H1 (cell line): ENCODE results near the gene HLA-DQA1. TPM values are rescaled to one million over a fixed set of nuclear protein-coding genes. Genes with fewer than 3 reads are reported as not detected.

Experiments used
- CTCF ChIA-PET: fragments of 300-600 bp; sonication (Branson Sonifier 250); formaldehyde crosslinking; loops from one replicate; lab custom pipeline; 2021; ENCODE audit not compliant: partially characterized antibody; lab: Charles Lee
- POLR2A ChIA-PET: fragments of 300-600 bp; sonication (Branson Sonifier 250); formaldehyde crosslinking; loops from one replicate; lab custom pipeline; 2021; ENCODE audit warnings: inconsistent platforms; ENCODE audit not compliant: partially characterized antibody; lab: Charles Lee
- DNase-seq, 2 experiments: peaks; one replicate each; pipeline versions ENCODE4 v3.0.0 to v3.0.0-alpha.2; 2010 to 2022; ENCODE audit warnings: low spot score in 2 of 2, low read depth in 1 of 2, mixed read lengths in 1 of 2
- FAIRE-seq: peaks from 2 replicates; lab custom pipeline; 2011; peaks lifted over from hg19 to GRCh38; lab: Jason Lieb, UNC
- H2AFZ ChIP-seq: 2 replicates; pipeline ENCODE4 v1.8.1; 2012; ENCODE audit warnings: low read length, inconsistent platforms
- H2AK5ac ChIP-seq: 2 replicates; pipeline ENCODE4 v1.6.1; 2013; ENCODE audit warnings: low read depth, low read length
- H2BK120ac ChIP-seq: replicated peaks from 2 replicates; pipeline ENCODE3; 2013; ENCODE audit warnings: low read depth, low read length, inconsistent platforms
- H2BK12ac ChIP-seq: 2 replicates; pipeline ENCODE4 v1.6.1; 2013; ENCODE audit warnings: low read depth, low read length
- H2BK15ac ChIP-seq: 2 replicates; pipeline ENCODE4 v1.6.1; 2013; ENCODE audit warnings: low read length
- H2BK20ac ChIP-seq: 2 replicates; pipeline ENCODE4 v1.6.1; 2013; ENCODE audit warnings: low read length
- H2BK5ac ChIP-seq: 2 replicates; pipeline ENCODE4 v1.6.1; 2013; ENCODE audit warnings: low read depth, low read length
- H3K14ac ChIP-seq: 2 replicates; pipeline ENCODE4 v1.6.1; 2013; ENCODE audit warnings: inconsistent platforms; ENCODE audit not compliant: insufficient read length
- H3K18ac ChIP-seq: 2 replicates; pipeline ENCODE4 v1.6.1; 2013; ENCODE audit warnings: low read length; ENCODE audit errors: extremely low read depth
- H3K23ac ChIP-seq: 2 replicates; pipeline ENCODE4 v1.6.1; 2013; ENCODE audit warnings: inconsistent platforms; ENCODE audit not compliant: insufficient read length
- H3K23me2 ChIP-seq: 2 replicates; pipeline ENCODE4 v1.6.1; 2013; ENCODE audit warnings: low read depth, low read length
- H3K27ac ChIP-seq: 2 replicates; pipeline ENCODE4 v1.6.1; 2011; ENCODE audit warnings: low read depth, low read length, inconsistent platforms
- H3K27me3 ChIP-seq, 4 experiments: replicated peaks in 1 of 4; 1 replicate in 1 of 4; 2 replicates in 3 of 4; pipeline versions ENCODE4 v1.6.1 to v1.8.1; 2011 to 2013; ENCODE audit warnings: low read length in 3 of 4, mild to moderate bottlenecking in 3 of 4, inconsistent platforms in 2 of 4, mixed read lengths in 2 of 4, moderate library complexity in 1 of 4; ENCODE audit not compliant: control insufficient read depth in 3 of 4, insufficient read depth in 3 of 4; ENCODE audit errors: extremely low read depth in 1 of 4
- H3K36me3 ChIP-seq, 4 experiments: 2 replicates each; pipeline versions ENCODE4 v1.6.1 to v1.8.1; 2011 to 2013; ENCODE audit warnings: mild to moderate bottlenecking in 4 of 4, low read length in 3 of 4, moderate library complexity in 2 of 4, control low read depth in 1 of 4, inconsistent platforms in 1 of 4; ENCODE audit not compliant: insufficient read depth in 4 of 4, control insufficient read depth in 2 of 4
- H3K4ac ChIP-seq: replicated peaks from 2 replicates; pipeline ENCODE3; 2013; ENCODE audit warnings: low read length, low read depth, mixed read lengths, inconsistent platforms; ENCODE audit not compliant: insufficient read length
- H3K4me1 ChIP-seq, 4 experiments: replicated peaks in 1 of 4; 1 replicate in 1 of 4; 2 replicates in 3 of 4; pipeline versions ENCODE4 v1.6.1 to v1.8.1; 2011 to 2013; ENCODE audit warnings: low read length in 3 of 4, inconsistent platforms in 2 of 4, mixed read lengths in 1 of 4; ENCODE audit not compliant: insufficient read depth in 4 of 4, control insufficient read depth in 3 of 4
- H3K4me2 ChIP-seq, 2 experiments: 2 replicates each; pipeline versions ENCODE4 v1.6.1 to v1.8.1; 2011 to 2013; ENCODE audit warnings: low read depth in 2 of 2, low read length in 2 of 2, control low read depth in 1 of 2, inconsistent platforms in 1 of 2, mild to moderate bottlenecking in 1 of 2; ENCODE audit not compliant: insufficient read depth in 1 of 2
- H3K4me3 ChIP-seq, 4 experiments: fragments of 200-600, 300-600 bp in 1 of 4; sonication (generic), shearing (Covaris generic), sonication (Bioruptor Twin) in 1 of 4; 2 replicates each; pipeline versions ENCODE4 v1.5.1 to v1.8.1; 2011 to 2016; ENCODE audit warnings: low read length in 4 of 4, low read depth in 3 of 4, control low read depth in 2 of 4, inconsistent platforms in 2 of 4, mild to moderate bottlenecking in 2 of 4, mixed read lengths in 1 of 4, moderate library complexity in 1 of 4; ENCODE audit not compliant: insufficient read depth in 2 of 4; ENCODE audit errors: extremely low read depth in 1 of 4
- H3K56ac ChIP-seq: replicated peaks from 2 replicates; pipeline ENCODE3; 2013; ENCODE audit warnings: low read depth, mild to moderate bottlenecking, mixed read lengths, low read length, inconsistent platforms; ENCODE audit not compliant: insufficient read length
- H3K79me1 ChIP-seq: 2 replicates; pipeline ENCODE4 v1.6.1; 2013; ENCODE audit warnings: low read depth, low read length, control low read depth
- H3K79me2 ChIP-seq, 2 experiments: 2 replicates each; pipeline versions ENCODE4 v1.6.1 to v1.8.1; 2012 to 2013; ENCODE audit warnings: low read length in 2 of 2, mild to moderate bottlenecking in 2 of 2, inconsistent platforms in 1 of 2; ENCODE audit not compliant: insufficient read depth in 2 of 2, control insufficient read depth in 1 of 2
- H3K9ac ChIP-seq, 4 experiments: replicated peaks in 1 of 4; 1 replicate in 1 of 4; 2 replicates in 3 of 4; pipeline versions ENCODE4 v1.6.1 to v1.8.1; 2011 to 2013; ENCODE audit warnings: low read depth in 3 of 4, low read length in 3 of 4, control low read depth in 2 of 4, mild to moderate bottlenecking in 2 of 4, moderate library complexity in 2 of 4, inconsistent platforms in 1 of 4; ENCODE audit errors: extremely low read depth in 1 of 4
- H3K9me3 ChIP-seq, 2 experiments: 2 replicates each; pipeline versions ENCODE4 v1.6.1 to v1.8.1; 2012 to 2013; ENCODE audit warnings: mild to moderate bottlenecking in 2 of 2, moderate library complexity in 2 of 2, control low read depth in 1 of 2, inconsistent platforms in 1 of 2, low read depth in 1 of 2, low read length in 1 of 2, mixed read lengths in 1 of 2; ENCODE audit not compliant: insufficient read depth in 2 of 2
- H4K20me1 ChIP-seq, 2 experiments: replicated peaks in 1 of 2; 2 replicates each; pipeline versions ENCODE3 to v1.8.1; 2011 to 2013; ENCODE audit warnings: inconsistent platforms in 2 of 2, low read length in 2 of 2, mild to moderate bottlenecking in 1 of 2; ENCODE audit not compliant: insufficient read depth in 2 of 2, control insufficient read depth in 1 of 2
- H4K5ac ChIP-seq: 2 replicates; pipeline ENCODE4 v1.6.1; 2013; ENCODE audit warnings: low read length, low read depth, mixed read lengths, inconsistent platforms; ENCODE audit not compliant: insufficient read length
- H4K8ac ChIP-seq: 2 replicates; pipeline ENCODE4 v1.8.0; 2013; ENCODE audit warnings: mild to moderate bottlenecking, moderate library complexity, low read length, inconsistent platforms; ENCODE audit not compliant: insufficient read depth; ENCODE audit errors: extremely low read depth
- H4K91ac ChIP-seq: replicated peaks from 2 replicates; pipeline ENCODE3; 2013; ENCODE audit warnings: low read length, mixed read lengths, inconsistent platforms; ENCODE audit not compliant: insufficient read length
- NRF1 ChIP-seq: IDR thresholded peaks from 2 replicates; pipeline ENCODE4 v1.6.1; 2011; ENCODE audit warnings: mild to moderate bottlenecking, low read depth, low read length, improper control_type of control experiment
- RFX5 ChIP-seq: IDR thresholded peaks from 2 replicates; pipeline ENCODE4 v1.6.1; 2011; ENCODE audit warnings: low read depth, low read length, improper control_type of control experiment, borderline replicate concordance
- WGBS, 2 experiments: shearing (Covaris generic) in 1 of 2; methylation state at CpG; one replicate each; pipeline versions ENCODE4 v1.1.6 to v1.1.7; 2013 to 2015; ENCODE audit warnings: low lambda C conversion rate in 2 of 2, mixed read lengths in 2 of 2, inconsistent platforms in 1 of 2, low coverage in 1 of 2, missing lambda C conversion rate in 1 of 2; ENCODE audit not compliant: insufficient replicate concordance in 2 of 2, insufficient coverage in 1 of 2, insufficient read length in 1 of 2; ENCODE audit errors: extremely low coverage in 1 of 2, missing lambda C conversion rate in 1 of 2; 5-methylcytosine and 5-hydroxymethylcytosine counted together
- long read RNA-seq, 2 experiments: library from RNA in 1 of 2; library from capped mRNA in 1 of 2; stranded (forward); transcript quantifications; one replicate each; pipeline ENCODE4 v2.0.0, GENCODE V29; 2021; ENCODE audit warnings: inconsistent platforms in 1 of 2
- polyA minus RNA-seq, 3 experiments: library from RNA; depleted of rRNA, polyadenylated mRNA; stranded (reverse); fragments of >200 nt; gene quantifications; 1 replicate in 2 of 3; 2 replicates in 1 of 3; pipeline ENCODE4 v1.2.3, GENCODE V29; 2011
- polyA plus RNA-seq, 7 experiments: library from polyadenylated mRNA; depleted of rRNA in 3 of 7; stranded (reverse) in 5 of 7; unstranded in 2 of 7; fragments of >200 nt in 5 of 7; fragments of 200-250 nt in 2 of 7; gene quantifications; 1 replicate in 5 of 7; 2 replicates in 1 of 7; 4 replicates in 1 of 7; pipeline versions ENCODE4 v1.2.1 to v1.2.3, GENCODE V29; 2011 to 2013; ENCODE audit warnings: missing spikeins in 2 of 7, mixed read lengths in 2 of 7
- total RNA-seq: library from RNA; stranded (reverse); fragmentation: NEBNext Ultra II Directional; extraction: Animal tissue kit (Norgen Biotek cat#: 25700); gene quantifications from 2 replicates; pipeline ENCODE4 v1.2.1, GENCODE V29; 2021

HLA-DQA1 gene
- not detected in 2 replicates for total RNA-seq
- 0.12 TPM in 1 of 2 replicates, not detected in the other for polyA plus RNA-seq (2011; rRNA removed)
- not detected for polyA plus RNA-seq (2011; cell fraction: cytosol; rRNA removed)
- not detected for polyA plus RNA-seq (2011; cell fraction: nucleus; rRNA removed)
- 0.10 TPM in 1 of 4 replicates, not detected in the others for polyA plus RNA-seq (2012, experiment 1 of 2)
- polyA plus RNA-seq (2012, experiment 2 of 2): not detected
- not detected for polyA plus RNA-seq (2013, experiment 1 of 2)
- not detected for polyA plus RNA-seq (2013, experiment 2 of 2)
- polyA minus RNA-seq (2011; rRNA and poly(A)+ RNA removed): 0.13 TPM in 1 of 2 replicates, not detected in the other
- not detected for polyA minus RNA-seq (2011; cell fraction: cytosol; rRNA and poly(A)+ RNA removed)
- not detected for polyA minus RNA-seq (2011; cell fraction: nucleus; rRNA and poly(A)+ RNA removed)
- long read RNA-seq, experiment 1, partial matches to known transcripts: 0 of 1 reads
- long read RNA-seq, experiment 1, other reads (novel, unspliced or antisense): 1 of 1 reads
- long read RNA-seq, experiment 2: 0 reads

GRCh38 chr6:32637219-32637880 lies at the start of gene HLA-DQA1:
TSS of gene HLA-DQA1 (plus strand) at chr6:32637406. CDS start at chr6:32637459, 53 bp downstream.
- no peak within 1 kb of the TSS for H2AFZ ChIP-seq
- no peaks in the 10 kb centered on the region for H3K27me3 ChIP-seq
- H3K9me3 ChIP-seq: no peaks in the 10 kb centered on the region
- no peak within 1 kb of the TSS for H3K56ac ChIP-seq
- no peak within 1 kb of the TSS for H3K4me2 ChIP-seq
- no peak for FAIRE-seq
- no peaks in the 10 kb centered on the region for H3K36me3 ChIP-seq
- no peak within 1 kb of the TSS for H3K18ac ChIP-seq
- no peaks in the 10 kb centered on the region for H3K23me2 ChIP-seq
- TF ChIP-seq NRF1 (no peak), RFX5 (peak; percentile 83)
- no peak within 1 kb of the TSS for H3K27ac ChIP-seq
- H2BK15ac ChIP-seq: no peak within 1 kb of the TSS
- H2BK5ac ChIP-seq: no peak within 1 kb of the TSS
- H4K8ac ChIP-seq: no peak within 1 kb of the TSS
- no peak within 1 kb of the TSS for H2AK5ac ChIP-seq
- H3K23ac ChIP-seq: no peak within 1 kb of the TSS
- H2BK120ac ChIP-seq: no peak within 1 kb of the TSS
- 60% methylated on average over 7 of the region's 7 CpGs; no CpG with 5 or more reads in 1 of the 2 experiments for WGBS, 2 experiments
- H4K20me1 ChIP-seq: no peaks in the 10 kb centered on the region
- no peak within 1 kb of the TSS for H4K91ac ChIP-seq
- no peak for DNase-seq
- POLR2A ChIA-PET: no interaction called here
- no peak within 1 kb of the TSS for H3K4me3 ChIP-seq
- no peaks in the 10 kb centered on the region for H3K79me1 ChIP-seq
- H3K9ac ChIP-seq: no peak within 1 kb of the TSS
- no peaks in the 10 kb centered on the region for H3K79me2 ChIP-seq
- no peaks in the 10 kb centered on the region for H3K4me1 ChIP-seq
- H2BK20ac ChIP-seq: no peak within 1 kb of the TSS
- CTCF ChIA-PET: no interaction called here
- H3K14ac ChIP-seq: no peak within 1 kb of the TSS
- no peak within 1 kb of the TSS for H4K5ac ChIP-seq
- no peak within 1 kb of the TSS for H3K4ac ChIP-seq
- H2BK12ac ChIP-seq: no peak within 1 kb of the TSS
